Karpas-422 (cell line): Measurements from ENCODE around the gene MNX1. TPM values are rescaled to one million over a fixed set of nuclear protein-coding genes. Genes with fewer than 3 reads are reported as not detected.

Experiments used
- DNase-seq: peaks from one replicate; pipeline ENCODE4 v3.0.0-alpha.2; 2015
- H2AFZ ChIP-seq: fragments of 200-600 bp; sonication (generic); 2 replicates; pipeline ENCODE4 v1.6.1; 2014; ENCODE audit warnings: antibody characterized with exemption, low read length, mixed read lengths
- H3K27ac ChIP-seq: fragments of 200-600 bp; sonication (generic); 2 replicates; pipeline ENCODE4 v1.5.1; 2014; ENCODE audit warnings: mild to moderate bottlenecking, low read length, moderate library complexity
- H3K27me3 ChIP-seq: fragments of 200-600 bp; sonication (generic); 2 replicates; pipeline ENCODE4 v1.6.1; 2014; ENCODE audit warnings: low read length, mixed read lengths
- H3K36me3 ChIP-seq: fragments of 200-600 bp; sonication (generic); 2 replicates; pipeline ENCODE4 v1.6.1; 2014; ENCODE audit warnings: low read length, mixed read lengths; ENCODE audit not compliant: insufficient read depth
- H3K4me1 ChIP-seq: fragments of 200-600 bp; sonication (generic); 2 replicates; pipeline ENCODE4 v1.6.1; 2014; ENCODE audit warnings: mild to moderate bottlenecking, low read length, mixed read lengths
- H3K4me2 ChIP-seq: fragments of 200-600 bp; sonication (generic); 2 replicates; pipeline ENCODE4 v1.6.1; 2014; ENCODE audit warnings: low read length, low read depth, mild to moderate bottlenecking; ENCODE audit not compliant: poor library complexity, severe bottlenecking
- H3K4me3 ChIP-seq: fragments of 200-600 bp; sonication (generic); 2 replicates; pipeline ENCODE4 v1.5.1; 2014; ENCODE audit warnings: mild to moderate bottlenecking, antibody characterized with exemption, low read length, mixed read lengths
- H3K79me2 ChIP-seq: fragments of 200-600 bp; sonication (generic); 2 replicates; pipeline ENCODE4 v1.6.1; 2014; ENCODE audit warnings: mild to moderate bottlenecking, low read length, mixed read lengths
- H3K9ac ChIP-seq: fragments of 200-600 bp; sonication (generic); 2 replicates; pipeline ENCODE4 v1.6.0; 2014; ENCODE audit warnings: low read length
- H3K9me2 ChIP-seq: fragments of 200-600 bp; sonication (generic), shearing (Covaris generic); replicated peaks from 2 replicates; pipeline ENCODE4 v1.6.0; 2014; ENCODE audit warnings: mild to moderate bottlenecking, low read length, moderate library complexity; ENCODE audit not compliant: insufficient read depth
- H3K9me3 ChIP-seq: fragments of 300-700, 200-600 bp; sonication (generic); 2 replicates; pipeline ENCODE4 v1.6.1; 2014; ENCODE audit warnings: low read length, mixed read lengths
- H4K20me1 ChIP-seq: fragments of 200-600 bp; sonication (generic); 2 replicates; pipeline ENCODE4 v1.6.1; 2014; ENCODE audit warnings: mild to moderate bottlenecking, antibody characterized with exemption, low read length, low read depth; ENCODE audit not compliant: insufficient read depth
- total RNA-seq: library from RNA; depleted of rRNA; stranded (reverse); fragments of >200 nt; shearing (Covaris generic); gene quantifications from 2 replicates; pipeline ENCODE4 v1.2.3, GENCODE V29; 2014; ENCODE audit warnings: low replicate concordance

MNX1 gene
- total RNA-seq, 1 experiment from 2014 or later, result 0.22 TPM

DNA sequence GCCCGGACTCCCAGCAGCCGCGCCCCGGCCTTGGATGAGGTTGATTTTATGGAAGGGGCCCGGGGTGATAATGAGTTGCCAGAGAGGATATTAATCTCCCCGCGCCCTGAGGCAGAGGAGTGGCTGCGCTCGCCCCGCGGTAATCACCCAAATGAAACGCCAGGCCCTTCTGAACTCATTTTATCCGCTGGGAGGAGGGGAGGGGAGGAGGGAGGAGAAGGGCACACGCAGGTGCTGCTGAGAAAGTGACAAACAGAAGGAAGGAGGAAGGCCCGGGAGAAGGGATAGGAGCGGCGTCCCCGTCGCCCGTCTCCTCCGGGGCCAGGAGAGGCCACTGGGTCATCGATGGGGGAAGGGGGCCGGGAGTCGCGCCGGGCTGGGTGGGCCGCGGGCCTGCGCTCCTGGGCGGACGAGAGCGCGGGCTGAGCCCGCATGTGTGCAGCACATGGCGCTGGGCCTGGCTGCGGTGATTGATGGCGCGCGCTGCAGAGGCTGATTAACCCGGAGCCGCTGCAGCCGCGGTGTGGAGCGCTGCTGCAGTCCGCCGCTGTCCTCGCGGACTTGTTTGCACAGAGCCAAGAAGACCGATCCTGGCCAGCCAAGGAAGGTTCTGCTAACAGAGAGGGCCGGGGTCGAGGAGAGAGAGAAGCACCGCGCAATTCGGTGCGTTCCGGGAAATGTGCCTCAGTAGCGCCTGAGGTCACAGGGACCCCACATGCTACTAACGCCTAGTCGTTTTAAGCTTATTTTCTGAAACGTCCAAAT lies 6.5 kb downstream of the MNX1 start:
- no peak for DNase-seq
- H3K9ac ChIP-seq, result no peak overlapping the region
- H3K36me3 ChIP-seq, result no peaks in the 10 kb centered on the region
- H3K4me2 ChIP-seq, result no peak overlapping the region
- H2AFZ ChIP-seq, result no peak overlapping the region
- H3K27ac ChIP-seq, result no peak overlapping the region
- H4K20me1 ChIP-seq, result peaks cover 4% of the 10 kb centered on the region; the same call in 1 of the 2 replicates
- no peak overlapping the region for H3K4me3 ChIP-seq
- no peaks in the 10 kb centered on the region for H3K79me2 ChIP-seq
- H3K9me2 ChIP-seq, result no peaks in the 10 kb centered on the region
- H3K27me3 ChIP-seq, result no peaks in the 10 kb centered on the region
- no peaks in the 10 kb centered on the region for H3K9me3 ChIP-seq
- H3K4me1 ChIP-seq, result no peaks in the 10 kb centered on the region

GRCh38 chr7:157003445-157003755 lies 7.1 kb downstream of the MNX1 start:
- DNase-seq, result no peak
- H2AFZ ChIP-seq, result no peak overlapping the region
- peaks cover 4% of the 10 kb centered on the region; the same call in 1 of the 2 replicates for H4K20me1 ChIP-seq
- no peaks in the 10 kb centered on the region for H3K36me3 ChIP-seq
- H3K9me2 ChIP-seq, result no peaks in the 10 kb centered on the region
- H3K4me3 ChIP-seq, result no peak overlapping the region
- no peak overlapping the region for H3K27ac ChIP-seq
- no peaks in the 10 kb centered on the region for H3K79me2 ChIP-seq
- no peak overlapping the region for H3K4me2 ChIP-seq
- H3K9me3 ChIP-seq, result no peaks in the 10 kb centered on the region
- H3K27me3 ChIP-seq, result no peaks in the 10 kb centered on the region
- H3K4me1 ChIP-seq, result peaks cover 1% of the 10 kb centered on the region; the same call in 1 of the 2 replicates
- no peak overlapping the region for H3K9ac ChIP-seq

GRCh38 chr7:157002819-157003421 lies 7.5 kb downstream of the MNX1 start:
- Histone ChIP-seq H3K27me3 (no peaks in the 10 kb centered on the region), H3K27ac (no peak overlapping the region), H3K4me2 (no peak overlapping the region), H3K4me3 (no peak overlapping the region), H3K9ac (no peak overlapping the region), H3K79me2 (no peaks in the 10 kb centered on the region), H3K9me3 (no peaks in the 10 kb centered on the region), H3K9me2 (no peaks in the 10 kb centered on the region), H3K36me3 (no peaks in the 10 kb centered on the region), H4K20me1 (peaks cover 4% of the 10 kb centered on the region; the same call in 1 of the 2 replicates), H3K4me1 (peaks cover 6% of the 10 kb centered on the region), H2AFZ (no peak overlapping the region)
- DNase-seq, result no peak

- 0 out of 2 replicates have a peak, but pooled peaks cover 4% of the 10 kb centered on the region for H4K20me1 ChIP-seq
- no peak overlapping the region for H3K9ac ChIP-seq
- H2AFZ ChIP-seq, result no peak overlapping the region
- H3K79me2 ChIP-seq, result no peaks in the 10 kb centered on the region
- H3K9me3 ChIP-seq, result no peaks in the 10 kb centered on the region
- H3K9me2 ChIP-seq, result no peaks in the 10 kb centered on the region
- no peak overlapping the region for H3K27ac ChIP-seq
- no peaks in the 10 kb centered on the region for H3K36me3 ChIP-seq
- H3K4me3 ChIP-seq, result no peak overlapping the region
- peaks cover 13% of the 10 kb centered on the region for H3K4me1 ChIP-seq
- no peaks in the 10 kb centered on the region for H3K27me3 ChIP-seq
- no peak overlapping the region for H3K4me2 ChIP-seq
- no peak for DNase-seq
Measured at GRCh38 chr7:157001920-157002818, 8.3 kb downstream of the MNX1 start.

DNA sequence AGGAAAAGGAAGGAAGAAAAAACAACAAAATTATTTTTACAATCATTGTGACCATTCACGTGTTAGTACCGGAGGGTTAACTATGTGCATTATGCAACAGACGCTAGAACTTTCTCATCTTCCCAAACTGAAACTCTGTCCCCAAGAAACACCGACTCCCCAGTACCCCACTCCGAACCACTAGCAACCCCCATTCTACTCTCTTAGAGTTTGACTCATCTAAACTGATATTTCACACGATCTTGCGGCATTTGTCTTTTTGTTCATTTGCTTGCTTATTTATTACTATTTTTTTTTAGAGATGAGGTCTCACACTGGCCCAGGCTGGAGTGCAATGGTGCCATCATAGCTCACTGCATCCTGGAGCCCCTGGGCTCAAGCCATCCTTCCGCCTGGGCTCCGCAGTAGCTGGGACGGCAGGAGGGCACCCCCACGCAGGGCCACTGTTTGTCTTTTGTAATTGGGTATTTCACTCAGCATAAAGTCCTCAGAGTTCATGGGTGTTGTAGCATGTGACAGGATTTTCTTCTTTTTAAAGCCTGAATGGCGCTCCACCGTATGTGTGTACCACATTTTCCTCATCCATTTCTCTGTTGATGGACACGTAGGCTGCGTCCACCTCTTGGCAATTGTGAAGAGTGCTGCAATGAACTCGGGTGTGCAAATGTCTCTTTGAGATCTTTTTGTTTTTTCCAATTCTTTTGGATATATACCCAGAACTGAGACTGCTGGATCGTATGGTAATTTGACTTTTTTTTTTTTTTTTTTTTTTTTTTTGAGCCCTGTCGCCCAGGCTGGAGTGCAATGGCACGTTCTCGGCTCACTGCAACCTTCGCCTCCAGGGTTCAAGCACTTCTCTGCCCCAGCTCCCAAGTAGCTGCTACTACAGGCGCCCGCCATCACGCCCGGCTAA lies 9.5 kb downstream of the MNX1 start:
- no peak overlapping the region for H3K4me3 ChIP-seq
- H4K20me1 ChIP-seq, result 0 out of 2 replicates have a peak, but pooled peaks cover 4% of the 10 kb centered on the region
- no peaks in the 10 kb centered on the region for H3K27me3 ChIP-seq
- H3K9me2 ChIP-seq, result no peaks in the 10 kb centered on the region
- DNase-seq, result no peak
- H2AFZ ChIP-seq, result no peak overlapping the region
- no peak overlapping the region for H3K4me2 ChIP-seq
- no peaks in the 10 kb centered on the region for H3K79me2 ChIP-seq
- no peak overlapping the region for H3K27ac ChIP-seq
- peaks cover 17% of the 10 kb centered on the region for H3K4me1 ChIP-seq
- H3K36me3 ChIP-seq, result no peaks in the 10 kb centered on the region
- no peaks in the 10 kb centered on the region for H3K9me3 ChIP-seq
- H3K9ac ChIP-seq, result no peak overlapping the region

DNA sequence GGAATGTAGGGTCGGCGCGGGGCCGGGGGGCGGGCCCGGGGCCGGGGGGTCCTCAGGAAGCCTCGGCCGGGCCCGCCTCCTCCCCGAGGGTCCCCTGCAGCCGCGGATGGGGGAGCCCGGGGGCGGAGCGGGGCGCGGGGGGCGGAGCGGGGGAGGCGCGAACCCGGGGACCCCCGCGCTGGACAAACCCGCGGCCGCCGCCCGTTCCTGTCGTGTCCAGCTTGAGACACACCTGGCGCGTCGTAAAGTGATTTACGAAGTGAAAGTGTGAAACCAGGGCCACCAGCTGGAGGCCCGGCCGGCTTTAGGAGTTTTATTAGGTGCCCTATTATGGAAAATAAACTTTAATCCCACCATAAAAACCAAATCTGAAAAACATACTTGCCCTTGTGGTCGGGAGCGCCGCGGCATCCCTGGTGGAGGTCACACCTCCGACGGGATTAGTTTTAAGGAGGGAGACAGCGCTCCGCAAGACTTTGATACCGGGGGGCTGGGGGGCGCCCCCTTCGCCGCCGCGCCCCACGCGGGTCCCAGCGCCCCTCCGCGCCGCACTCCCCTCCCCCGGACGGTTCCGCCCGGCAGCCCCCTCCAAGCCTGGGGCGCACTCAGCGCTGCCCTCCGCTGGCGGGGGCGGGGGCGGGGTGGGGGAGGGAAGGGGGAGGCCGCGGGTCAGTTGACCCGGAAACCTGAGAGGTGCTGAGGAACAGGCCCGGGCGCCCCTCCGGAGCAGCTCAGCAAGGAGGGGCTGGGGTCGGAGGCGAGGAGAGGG lies 10.3 kb downstream of the MNX1 start:
- Histone ChIP-seq H3K9ac (no peak overlapping the region), H3K4me1 (peaks cover 17% of the 10 kb centered on the region), H3K36me3 (no peaks in the 10 kb centered on the region), H3K4me3 (no peak overlapping the region), H3K9me3 (no peaks in the 10 kb centered on the region), H3K79me2 (no peaks in the 10 kb centered on the region), H3K9me2 (no peaks in the 10 kb centered on the region), H3K27ac (no peak overlapping the region), H3K4me2 (peak overlapping the region; percentile 7), H3K27me3 (no peaks in the 10 kb centered on the region), H2AFZ (no peak overlapping the region), H4K20me1 (0 out of 2 replicates have a peak, but pooled peaks cover 4% of the 10 kb centered on the region)
- no peak for DNase-seq
